GM23338 (cell line): ENCODE measurements around the gene FLNB. TPM values are rescaled to one million over a fixed set of nuclear protein-coding genes. Genes with fewer than 3 reads are reported as not detected.

ENCODE experiments used
- ATAC-seq: fragments of 200-7000 bp; cut with Tn5 transposase; 3 replicates; pipeline ENCODE4 v1.9.1; 2020
- DNase-seq: peaks from one replicate; pipeline ENCODE4 v3.0.0-alpha.2; 2015; ENCODE audit warnings: low spot score
- H2AFZ ChIP-seq: fragments of 200-600 bp; sonication (generic); 2 replicates; pipeline ENCODE4 v1.8.0; 2016; ENCODE audit warnings: antibody characterized with exemption, mild to moderate bottlenecking, moderate library complexity
- H3F3A ChIP-seq: fragments of 200-600 bp; sonication (generic); replicated peaks from 2 replicates; pipeline ENCODE4 v1.8.0; 2017; ENCODE audit warnings: antibody characterized with exemption, mixed run types, low read depth
- H3K27ac ChIP-seq: fragments of 200-600 bp; sonication (generic); 2 replicates; pipeline ENCODE4 v1.6.1; 2016; ENCODE audit warnings: low read depth
- H3K27me3 ChIP-seq: fragments of 200-600 bp; sonication (generic); 2 replicates; pipeline ENCODE4 v1.8.0; 2016; ENCODE audit warnings: mild to moderate bottlenecking, mixed run types, moderate library complexity; ENCODE audit not compliant: insufficient read depth
- H3K36me3 ChIP-seq: fragments of 200-600 bp; sonication (generic); 2 replicates; pipeline ENCODE4 v1.8.0; 2016; ENCODE audit warnings: mild to moderate bottlenecking; ENCODE audit not compliant: insufficient read depth
- H3K4me1 ChIP-seq: fragments of 200-600 bp; sonication (generic); 2 replicates; pipeline ENCODE4 v1.8.0; 2016; ENCODE audit warnings: mild to moderate bottlenecking, moderate library complexity; ENCODE audit not compliant: insufficient read depth
- H3K4me2 ChIP-seq: fragments of 200-600 bp; sonication (generic); 2 replicates; pipeline ENCODE4 v1.7.1; 2017; ENCODE audit warnings: mixed run types
- H3K4me3 ChIP-seq: fragments of 200-600 bp; sonication (generic); 2 replicates; pipeline ENCODE4 v1.6.1; 2016; ENCODE audit warnings: mixed run types
- H3K79me2 ChIP-seq: fragments of 200-600 bp; sonication (generic); replicated peaks from 2 replicates; pipeline ENCODE4 v1.8.0; 2017; ENCODE audit warnings: mild to moderate bottlenecking; ENCODE audit not compliant: insufficient read depth
- H3K9me2 ChIP-seq: fragments of 200-600 bp; sonication (generic); 2 replicates; pipeline ENCODE4 v1.8.0; 2017; ENCODE audit not compliant: insufficient read depth
- H4K20me1 ChIP-seq: fragments of 200-600 bp; sonication (generic); replicated peaks from 2 replicates; pipeline ENCODE4 v1.8.0; 2017; ENCODE audit warnings: mild to moderate bottlenecking; ENCODE audit not compliant: insufficient read depth
- H3K27ac Mint-ChIP-seq: 2 replicates; pipeline ENCODE4 v1.8.0; 2020; ENCODE audit warnings: inconsistent platforms, mild to moderate bottlenecking, moderate library complexity, mixed read lengths
- H3K27me3 Mint-ChIP-seq: 3 replicates; pipeline ENCODE4 v1.8.0; 2022; ENCODE audit warnings: low read depth, mild to moderate bottlenecking, moderate library complexity, mixed read lengths, inconsistent platforms; ENCODE audit not compliant: insufficient read depth, poor library complexity
- H3K36me3 Mint-ChIP-seq: 3 replicates; pipeline ENCODE4 v1.8.0; 2021; ENCODE audit warnings: low read depth, mild to moderate bottlenecking, inconsistent platforms, moderate library complexity, mixed read lengths
- H3K4me1 Mint-ChIP-seq: 3 replicates; pipeline ENCODE4 v1.8.0; 2020; ENCODE audit warnings: mild to moderate bottlenecking, inconsistent platforms, mixed read lengths
- H3K4me3 Mint-ChIP-seq: 3 replicates; pipeline ENCODE4 v1.8.0; 2021; ENCODE audit warnings: moderate library complexity, mild to moderate bottlenecking, inconsistent platforms, mixed read lengths
- H3K9me3 Mint-ChIP-seq: 3 replicates; pipeline ENCODE4 v1.8.0; 2020; ENCODE audit warnings: moderate library complexity, mild to moderate bottlenecking, inconsistent platforms, mixed read lengths
- CREB1 ChIP-seq: fragments of 250-450 bp; sonication (Bioruptor Pico); IDR thresholded peaks from 2 replicates; pipeline ENCODE4 v1.5.0; 2020; ENCODE audit warnings: low read depth, mild to moderate bottlenecking, moderate library complexity
- ETS1 ChIP-seq: IDR thresholded peaks from 2 replicates; pipeline ENCODE4 v1.6.1; 2016; ENCODE audit warnings: antibody characterized with exemption
- EZH2 ChIP-seq: fragments of 200-600 bp; sonication (generic); IDR thresholded peaks from one replicate; pipeline ENCODE4 v1.8.0; 2017; ENCODE audit warnings: antibody characterized with exemption, mild to moderate bottlenecking, low read depth; ENCODE audit not compliant: unreplicated experiment
- EZH2phosphoT487 ChIP-seq: fragments of 200-600 bp; sonication (generic); IDR thresholded peaks from one replicate; pipeline ENCODE4 v1.8.1; 2018; ENCODE audit warnings: antibody characterized with exemption; ENCODE audit not compliant: unreplicated experiment
- JUNB ChIP-seq: IDR thresholded peaks from one replicate; pipeline ENCODE4 v1.6.1; 2016; ENCODE audit warnings: antibody characterized with exemption; ENCODE audit not compliant: unreplicated experiment
- NANOG ChIP-seq: IDR thresholded peaks from 2 replicates; pipeline ENCODE4 v1.6.1; 2016; ENCODE audit warnings: antibody characterized with exemption, borderline replicate concordance
- POLR2AphosphoS5 ChIP-seq: IDR thresholded peaks from 2 replicates; pipeline ENCODE4 v1.6.1; 2016; ENCODE audit warnings: antibody characterized with exemption, low read depth
- REST ChIP-seq: IDR thresholded peaks from one replicate; pipeline ENCODE4 v1.6.1; 2018; ENCODE audit warnings: antibody characterized with exemption; ENCODE audit not compliant: unreplicated experiment
- ZNF114 ChIP-seq: fragments of 250-450 bp; sonication (Bioruptor Pico); IDR thresholded peaks from 2 replicates; pipeline ENCODE4 v1.5.0; 2020; ENCODE audit warnings: mild to moderate bottlenecking, moderate library complexity
- ZNF331 ChIP-seq: fragments of 250-450 bp; sonication (Bioruptor Pico); IDR thresholded peaks from 2 replicates; pipeline ENCODE4 v1.5.0; 2020; ENCODE audit warnings: low read depth, mild to moderate bottlenecking, moderate library complexity
- ZNF462 ChIP-seq: fragments of 250-450 bp; sonication (Bioruptor Pico); IDR thresholded peaks from 2 replicates; pipeline ENCODE4 v1.5.0; 2020; ENCODE audit warnings: mild to moderate bottlenecking, moderate library complexity
- polyA plus RNA-seq: library from polyadenylated mRNA; unstranded; fragments of >200 nt; fragmentation: Nextera tagmentation; extraction: Ambion mirVana; gene quantifications from 2 replicates; pipeline ENCODE4 v1.2.1, GENCODE V29; 2016
- total RNA-seq: library from RNA; depleted of rRNA; stranded (reverse); fragments of >200 nt; shearing (Covaris generic); gene quantifications from 2 replicates; pipeline ENCODE4 v1.2.3, GENCODE V29; 2014

FLNB gene
- total and polyA plus RNA-seq, 2 experiments from 2014 or later, result 39.7 to 179 TPM

GRCh38 chr3:58120075-58120812, 112.0 kb downstream of the FLNB start:
- Mint-ChIP-seq H3K36me3 (peaks cover 70% of the 10 kb centered on the region), H3K4me3 (no peak overlapping the region), H3K4me1 (no peaks in the 10 kb centered on the region), H3K27me3 (peaks cover 2% of the 10 kb centered on the region), H3K27ac (no peak overlapping the region), H3K9me3 (no peaks in the 10 kb centered on the region)
- DNase-seq, result no peak
- Histone ChIP-seq H3K27me3 (no peaks in the 10 kb centered on the region), H3K27ac (no peak overlapping the region), H3K79me2 (no peaks in the 10 kb centered on the region; the same call in 1 of the 2 replicates), H2AFZ (no peak overlapping the region), H3F3A (no peaks in the 10 kb centered on the region), H3K9me2 (no peaks in the 10 kb centered on the region), H4K20me1 (peaks cover 7% of the 10 kb centered on the region), H3K4me1 (no peaks in the 10 kb centered on the region), H3K4me2 (no peak overlapping the region), H3K4me3 (no peak overlapping the region), H3K36me3 (peaks cover 29% of the 10 kb centered on the region)
- no peak for TF ChIP-seq POLR2AphosphoS5
- no peak for ATAC-seq

- Histone ChIP-seq H2AFZ (no peak overlapping the region), H3K27ac (no peak overlapping the region), H4K20me1 (peaks cover 7% of the 10 kb centered on the region), H3K4me2 (no peak overlapping the region), H3K36me3 (peaks cover 39% of the 10 kb centered on the region), H3K27me3 (no peaks in the 10 kb centered on the region), H3K4me3 (no peak overlapping the region), H3K9me2 (no peaks in the 10 kb centered on the region), H3F3A (no peaks in the 10 kb centered on the region), H3K4me1 (no peaks in the 10 kb centered on the region), H3K79me2 (no peaks in the 10 kb centered on the region; the same call in none of the 2 replicates)
- Mint-ChIP-seq H3K27me3 (peaks cover 1% of the 10 kb centered on the region), H3K4me3 (no peak overlapping the region), H3K9me3 (no peaks in the 10 kb centered on the region), H3K36me3 (peaks cover 74% of the 10 kb centered on the region), H3K27ac (no peak overlapping the region), H3K4me1 (no peaks in the 10 kb centered on the region)
- no peak for ATAC-seq
- DNase-seq, result no peak
- no peak for TF ChIP-seq EZH2phosphoT487
- TF ChIP-seq EZH2, result no peak
- TF ChIP-seq NANOG, result no peak
- TF ChIP-seq JUNB, result no peak
- TF ChIP-seq ZNF462, result no peak
- TF ChIP-seq ZNF331 (CRISPR knock-in tag), result no peak
- no peak for TF ChIP-seq REST
- TF ChIP-seq ZNF114 (CRISPR knock-in tag), result no peak
- no peak for TF ChIP-seq POLR2AphosphoS5
- TF ChIP-seq CREB1 (CRISPR knock-in tag), result no peak
- TF ChIP-seq ETS1, result no peak
Measured at GRCh38 chr3:58121183-58121582, 113.0 kb downstream of the FLNB start.
